ENCODE measurements around the gene TIMP2.
A peak's percentile ranks its signal among the peaks of the same experiment; 100 is the strongest.

The TIMP2 gene

DNA sequence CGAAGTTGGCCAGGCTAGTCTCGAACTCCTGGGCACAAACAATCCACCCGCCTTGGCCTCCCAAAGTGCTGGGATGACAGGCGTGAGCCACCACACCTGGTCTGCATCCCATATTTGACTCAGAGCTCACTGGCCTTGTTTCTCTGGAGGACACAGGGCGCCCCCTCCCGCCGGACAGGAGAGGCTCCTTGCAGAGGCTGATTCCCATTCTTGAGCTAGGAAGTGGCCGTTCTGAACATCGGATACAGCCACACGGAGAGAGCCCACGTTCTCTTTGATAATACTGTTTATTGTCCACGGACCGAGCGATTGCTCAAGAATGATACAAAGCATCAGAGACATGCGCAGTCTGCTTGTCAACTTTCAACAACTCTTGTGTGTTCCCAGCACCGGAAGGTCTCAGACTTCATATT, 72.5 kb downstream of the TIMP2 start:
- H3K27ac ChIP-seq: no peak overlapping the region

GRCh38 chr17:78849026-78849425, 76.2 kb downstream of the TIMP2 start:
- TF ChIP-seq ZFX (IDR thresholded peaks at IDR 0.05) (no peak), CTCF (conservative IDR thresholded peaks at IDR 0.05) (no peak)
- no peak overlapping the region for H3K27ac ChIP-seq

More for the DNA sequence above, 72.5 kb downstream of the TIMP2 start:
- TF ChIP-seq ZFX (IDR thresholded peaks at IDR 0.05) (no peak), CTCF (conservative IDR thresholded peaks at IDR 0.05) (no peak)

DNA sequence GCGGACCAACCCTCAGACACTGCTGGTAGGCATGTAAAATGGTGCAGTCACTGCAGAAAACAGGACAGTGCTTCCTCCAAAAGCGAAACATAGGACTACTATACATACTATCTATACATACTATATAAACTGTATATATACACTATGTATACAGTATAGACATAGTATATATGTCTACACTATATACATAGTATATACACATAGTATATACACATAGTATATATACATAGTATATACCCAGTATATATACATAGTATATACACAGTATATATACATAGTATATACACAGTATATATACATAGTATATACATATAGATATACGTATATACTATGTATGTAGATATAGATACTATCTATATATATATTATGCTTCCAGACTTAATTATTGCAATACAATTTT, 78.1 kb downstream of the TIMP2 start:
- no peak for TF ChIP-seq ZFX (IDR thresholded peaks at IDR 0.05)
- no peak for TF ChIP-seq CTCF (conservative IDR thresholded peaks at IDR 0.05)
- no peak overlapping the region for H3K27ac ChIP-seq

DNA sequence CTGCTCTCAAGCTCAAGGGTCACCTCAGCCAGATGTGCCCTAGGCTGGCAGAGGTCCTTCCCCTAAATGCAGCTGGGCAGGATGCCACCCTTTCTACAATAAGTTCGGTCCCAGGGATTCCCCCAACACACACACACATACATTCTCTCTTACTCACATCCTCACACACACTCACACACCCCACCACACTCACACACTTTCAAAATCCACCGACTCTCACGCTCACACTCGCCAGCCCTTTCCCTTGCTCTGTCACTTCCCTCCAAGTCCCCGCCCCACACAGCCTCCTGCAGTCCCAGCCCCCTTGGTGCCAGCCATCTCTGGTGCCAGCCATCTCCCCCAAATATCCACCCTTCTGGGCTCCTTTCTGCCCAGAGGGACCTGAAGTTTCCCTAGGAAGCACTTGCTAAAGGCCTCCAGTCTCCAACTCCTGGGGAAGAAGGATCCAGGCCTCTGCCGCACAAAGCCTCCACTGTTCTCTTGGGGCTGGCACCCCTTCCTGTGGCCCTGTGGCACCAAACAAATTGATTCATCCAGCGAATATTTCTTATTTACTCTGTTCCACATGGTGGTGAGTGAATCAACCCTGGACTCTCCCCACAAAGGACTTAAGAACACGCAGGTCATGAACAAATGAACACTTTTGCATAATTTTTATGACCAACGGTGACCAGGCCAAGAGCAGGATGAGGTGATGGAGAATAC, 80.7 kb downstream of the TIMP2 start:
- TF ChIP-seq ZFX (IDR thresholded peaks at IDR 0.05) (no peak), CTCF (conservative IDR thresholded peaks at IDR 0.05) (no peak)
- H3K27ac ChIP-seq: no peak overlapping the region

DNA sequence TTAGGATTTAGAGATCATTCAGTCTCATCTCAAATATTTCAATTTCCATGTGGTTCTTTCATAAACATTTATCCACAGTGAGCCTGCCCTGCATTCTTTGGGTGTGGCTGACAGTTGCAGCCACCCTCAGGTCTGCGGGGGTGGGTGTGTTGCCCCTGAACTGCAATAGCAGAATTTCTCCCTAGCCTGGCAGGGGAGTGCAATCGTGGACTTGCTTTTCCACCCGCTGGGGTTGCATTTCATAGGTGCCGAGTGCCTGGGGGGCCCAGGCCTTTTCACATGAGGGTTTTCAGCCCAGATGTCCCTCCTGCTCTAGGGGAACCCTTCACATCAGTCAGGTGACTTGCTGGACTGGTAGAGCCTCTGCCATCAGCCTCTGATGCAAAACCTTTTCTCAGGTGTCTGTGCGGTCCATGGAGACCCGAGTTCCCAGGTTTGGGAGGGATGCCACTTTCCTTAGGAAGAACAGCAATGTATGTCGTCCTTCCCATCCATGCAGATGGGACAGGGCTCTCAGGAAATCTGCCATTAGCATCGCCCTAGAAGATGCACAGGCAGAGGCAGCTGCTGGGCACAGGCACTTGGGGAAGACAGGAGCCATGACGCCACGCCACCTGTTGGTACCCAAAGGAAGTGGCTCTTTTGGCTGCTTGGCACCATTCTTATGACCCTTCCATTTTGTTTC, 82.2 kb downstream of the TIMP2 start:
- no peak overlapping the region for H3K27ac ChIP-seq
- TF ChIP-seq ZFX (IDR thresholded peaks at IDR 0.05) (no peak), CTCF (conservative IDR thresholded peaks at IDR 0.05) (peak; percentile 86)

- peak within 1 kb of the TSS; percentile 92 for H3K27ac ChIP-seq
- TF ChIP-seq ZFX (IDR thresholded peaks at IDR 0.05) (no peak), CTCF (conservative IDR thresholded peaks at IDR 0.05) (no peak)
Observed at GRCh38 chr17:78840780-78841611, 84.2 kb downstream of the TIMP2 start, which contains the start of gene USP36. TSS of gene USP36 (minus strand) at chr17:78840814. CDS start at chr17:78836363, 4,451 bp downstream.

- H3K27ac ChIP-seq: peak overlapping the region; percentile 92
- TF ChIP-seq ZFX (IDR thresholded peaks at IDR 0.05) (0 out of 2 replicates have a peak, but pooled peaks have one; percentile 40), CTCF (conservative IDR thresholded peaks at IDR 0.05) (no peak)
Observed at GRCh38 chr17:78840530-78840779, 84.7 kb downstream of the TIMP2 start.

Measured in C4-2B (cell line).